HCT116 (cell line): ENCODE measurements around the gene SFT2D2. TPM values are rescaled to one million over a fixed set of nuclear protein-coding genes. Genes with fewer than 3 reads are reported as not detected.

Experiments used
- ATAC-seq: fragments of 200-7000 bp; cut with Tn5 transposase; 2 replicates; pipeline ENCODE4 v1.9.1; 2020; ENCODE audit warnings: mild to moderate bottlenecking, moderate library complexity
- BruUV-seq: library from RNA; stranded (reverse); fragments of 400-500 nt; replicated peaks from 2 replicates; lab custom pipeline; 2021; lab: Mats Ljungman, UMichigan
- CTCF ChIA-PET: fragments of 300-600 bp; sonication (Branson Sonifier 250); formaldehyde crosslinking; loops from one replicate; lab custom pipeline; 2021; ENCODE audit warnings: antibody characterized with exemption; lab: Charles Lee
- POLR2A ChIA-PET: fragments of 300-600, 350-600 bp; sonication (Branson Sonifier 250); formaldehyde crosslinking; loops from one replicate; lab custom pipeline; 2021; ENCODE audit warnings: antibody characterized with exemption; lab: Charles Lee
- RAD21 ChIA-PET, 2 experiments: fragments of 300-600 bp; sonication (Branson Sonifier 250); formaldehyde crosslinking; loops; one replicate each; lab custom pipeline; 2023; ENCODE audit warnings: low total read pairs in 2 of 2; ENCODE audit not compliant: uncharacterized antibody in 2 of 2, unreplicated experiment in 2 of 2, low non-redundant PET in 1 of 2; lab: Charles Lee
- DNase-seq: peaks from one replicate; pipeline ENCODE4 v3.0.0-alpha.2; 2010; ENCODE audit warnings: low read depth, low spot score
- H2AFZ ChIP-seq: fragments of 200-600 bp; shearing (Covaris generic), sonication (generic); 2 replicates; pipeline ENCODE4 v1.6.1; 2017; ENCODE audit warnings: low read depth, mixed run types, mixed read lengths, antibody characterized with exemption, low read length; ENCODE audit not compliant: poor library complexity, severe bottlenecking
- H3K27ac ChIP-seq: 2 replicates; pipeline ENCODE4 v1.5.1; 2012; ENCODE audit warnings: low read depth, low read length
- H3K27me3 ChIP-seq: fragments of 200-600 bp; sonication (generic); 2 replicates; pipeline ENCODE4 v1.6.1; 2016; ENCODE audit warnings: mixed run types, low read length, mixed read lengths; ENCODE audit not compliant: insufficient read depth
- H3K36me3 ChIP-seq, 2 experiments: fragments of 200-500 bp in 1 of 2; fragments of 200-600 bp in 1 of 2; sonication (Bioruptor generic) in 1 of 2; sonication (generic) in 1 of 2; 2 replicates each; pipeline versions ENCODE4 v1.5.1 to v1.6.1; 2014 to 2016; ENCODE audit warnings: low read length in 2 of 2, inconsistent platforms in 1 of 2, mixed read lengths in 1 of 2, mixed run types in 1 of 2; ENCODE audit not compliant: insufficient read depth in 2 of 2, control insufficient read depth in 1 of 2
- H3K4me1 ChIP-seq, 2 experiments: fragments of 200-600 bp in 1 of 2; sonication (generic) in 1 of 2; 2 replicates each; pipeline versions ENCODE4 v1.5.1 to v1.6.1; 2012 to 2017; ENCODE audit warnings: low read length in 2 of 2, inconsistent platforms in 1 of 2, mild to moderate bottlenecking in 1 of 2, mixed read lengths in 1 of 2, mixed run types in 1 of 2, moderate library complexity in 1 of 2; ENCODE audit not compliant: insufficient read depth in 2 of 2, control insufficient read depth in 1 of 2
- H3K4me2 ChIP-seq: fragments of 200-600 bp; sonication (generic); 2 replicates; pipeline ENCODE4 v1.6.1; 2017; ENCODE audit warnings: mixed run types, low read length, mixed read lengths
- H3K4me3 ChIP-seq, 2 experiments: fragments of 200-600 bp in 1 of 2; sonication (generic) in 1 of 2; replicated peaks in 1 of 2; 2 replicates each; pipeline ENCODE4 v1.5.1; 2011 to 2016; ENCODE audit warnings: low read length in 2 of 2, control low read depth in 1 of 2, low read depth in 1 of 2, mild to moderate bottlenecking in 1 of 2, mixed read lengths in 1 of 2, mixed run types in 1 of 2
- H3K79me2 ChIP-seq: fragments of 200-600 bp; sonication (generic); 2 replicates; pipeline ENCODE4 v1.6.1; 2017; ENCODE audit warnings: mild to moderate bottlenecking, mixed run types, low read length, moderate library complexity, mixed read lengths; ENCODE audit not compliant: insufficient read depth
- H3K9ac ChIP-seq: fragments of 200-600 bp; sonication (generic); 2 replicates; pipeline ENCODE4 v1.6.1; 2016; ENCODE audit warnings: low read length, mixed read lengths
- H3K9me2 ChIP-seq: fragments of 200-600 bp; sonication (generic), shearing (Covaris generic); 2 replicates; pipeline ENCODE4 v1.6.1; 2017; ENCODE audit warnings: mixed run types, mild to moderate bottlenecking, moderate library complexity; ENCODE audit not compliant: insufficient read depth
- H3K9me3 ChIP-seq, 2 experiments: fragments of 200-500 bp in 1 of 2; fragments of 200-600 bp in 1 of 2; sonication (Bioruptor generic) in 1 of 2; sonication (generic) in 1 of 2; 2 replicates each; pipeline ENCODE4 v1.6.1; 2014 to 2017; ENCODE audit warnings: low read length in 2 of 2, mixed read lengths in 2 of 2, inconsistent platforms in 1 of 2, low read depth in 1 of 2, mild to moderate bottlenecking in 1 of 2, mixed run types in 1 of 2, moderate library complexity in 1 of 2; ENCODE audit not compliant: control insufficient read depth in 1 of 2, insufficient read depth in 1 of 2
- H4K20me1 ChIP-seq: fragments of 200-600 bp; sonication (generic), shearing (Covaris generic); 2 replicates; pipeline ENCODE4 v1.6.1; 2017; ENCODE audit warnings: mixed run types, mild to moderate bottlenecking, moderate library complexity; ENCODE audit not compliant: insufficient read depth
- ATF3 ChIP-seq: IDR thresholded peaks from 2 replicates; pipeline ENCODE4 v1.6.1; 2012
- CBX3 ChIP-seq: IDR thresholded peaks from 2 replicates; pipeline ENCODE4 v1.6.1; 2012; ENCODE audit warnings: low read depth
- ELF1 ChIP-seq: IDR thresholded peaks from 2 replicates; pipeline ENCODE4 v1.6.1; 2012; ENCODE audit warnings: low read depth, borderline replicate concordance
- FOSL1 ChIP-seq: IDR thresholded peaks from 2 replicates; pipeline ENCODE4 v1.6.1; 2012; ENCODE audit warnings: low read depth
- POLR2A ChIP-seq: IDR thresholded peaks from 2 replicates; pipeline ENCODE4 v1.7.0; 2011; ENCODE audit warnings: borderline replicate concordance; ENCODE audit not compliant: insufficient read depth, insufficient read length; ENCODE audit errors: extremely low read depth
- RAD21 ChIP-seq: IDR thresholded peaks from 2 replicates; pipeline ENCODE4 v1.6.1; 2012; ENCODE audit warnings: low read depth, mild to moderate bottlenecking
- REST ChIP-seq: IDR thresholded peaks from 2 replicates; pipeline ENCODE4 v1.6.1; 2012; ENCODE audit warnings: low read depth
- SIN3A ChIP-seq: IDR thresholded peaks from 2 replicates; pipeline ENCODE4 v1.6.1; 2012; ENCODE audit warnings: low read depth
- SP1 ChIP-seq: IDR thresholded peaks from 2 replicates; pipeline ENCODE4 v1.6.1; 2012; ENCODE audit warnings: low read depth
- SRF ChIP-seq: IDR thresholded peaks from 2 replicates; pipeline ENCODE4 v1.6.1; 2012; ENCODE audit warnings: low read depth
- TCF7L2 ChIP-seq: IDR thresholded peaks from 2 replicates; pipeline ENCODE4 v1.7.0; 2011; ENCODE audit warnings: borderline replicate concordance, inconsistent platforms; ENCODE audit not compliant: insufficient read depth, insufficient read length; ENCODE audit errors: extremely low read depth
- ZFX ChIP-seq: fragments of 450-650 bp; IDR thresholded peaks from 2 replicates; pipeline ENCODE4 v1.6.1; 2017
- ZNF274 ChIP-seq: fragments of 200-500 bp; sonication (Bioruptor generic); IDR thresholded peaks from 2 replicates; pipeline ENCODE4 v1.6.1; 2014; ENCODE audit warnings: mild to moderate bottlenecking, low read depth, low read length, inconsistent platforms
- intact Hi-C: fragments of 100-400 bp; cut with micrococcal nuclease; formaldehyde crosslinking; loops from 2 replicates; pipeline ENCODE4 v1.10.0; 2022
- total RNA-seq: library from RNA; stranded (reverse); gene quantifications from one replicate; pipeline ENCODE4 v1.2.1, GENCODE V29; 2021; ENCODE audit not compliant: unreplicated experiment
- TF ChIP-seq, protein P1 (sequence below), 3 experiments: fragments of 200-600 bp in 1 of 3; sonication (generic) in 1 of 3; IDR thresholded peaks in 2 of 3; conservative IDR thresholded peaks in 1 of 3; 2 replicates each; pipeline ENCODE4 v1.5.1; 2012 to 2017; ENCODE audit warnings: low read depth in 2 of 3, low read length in 2 of 3, antibody characterized with exemption in 1 of 3, borderline replicate concordance in 1 of 3, control low read depth in 1 of 3, mild to moderate bottlenecking in 1 of 3, mixed read lengths in 1 of 3, mixed run types in 1 of 3, moderate library complexity in 1 of 3; ENCODE audit not compliant: insufficient read depth in 1 of 3
- TF ChIP-seq, protein P2 (sequence below): IDR thresholded peaks from 2 replicates; pipeline ENCODE4 v1.6.1; 2011; ENCODE audit warnings: mild to moderate bottlenecking, low read length, moderate library complexity; ENCODE audit not compliant: insufficient replicate concordance; ENCODE audit errors: extremely low read depth

Gene SFT2D2
- total RNA-seq, 1 experiment from 2014 or later = 57.5 TPM

- Histone ChIP-seq H4K20me1 (no peaks in the 10 kb centered on the region; the same call in 1 of the 2 replicates), H3K9me3 (peaks cover 0 to 7% of the 10 kb centered on the region in 2 experiments; a peak in 1 of 4 replicates)
- intact Hi-C loops = no loop called here
- RAD21 ChIA-PET = no interaction called here
- no peak for TF ChIP-seq ZFX
- TF ChIP-seq ZNF274 = no peak
- TF ChIP-seq, protein P1, sequence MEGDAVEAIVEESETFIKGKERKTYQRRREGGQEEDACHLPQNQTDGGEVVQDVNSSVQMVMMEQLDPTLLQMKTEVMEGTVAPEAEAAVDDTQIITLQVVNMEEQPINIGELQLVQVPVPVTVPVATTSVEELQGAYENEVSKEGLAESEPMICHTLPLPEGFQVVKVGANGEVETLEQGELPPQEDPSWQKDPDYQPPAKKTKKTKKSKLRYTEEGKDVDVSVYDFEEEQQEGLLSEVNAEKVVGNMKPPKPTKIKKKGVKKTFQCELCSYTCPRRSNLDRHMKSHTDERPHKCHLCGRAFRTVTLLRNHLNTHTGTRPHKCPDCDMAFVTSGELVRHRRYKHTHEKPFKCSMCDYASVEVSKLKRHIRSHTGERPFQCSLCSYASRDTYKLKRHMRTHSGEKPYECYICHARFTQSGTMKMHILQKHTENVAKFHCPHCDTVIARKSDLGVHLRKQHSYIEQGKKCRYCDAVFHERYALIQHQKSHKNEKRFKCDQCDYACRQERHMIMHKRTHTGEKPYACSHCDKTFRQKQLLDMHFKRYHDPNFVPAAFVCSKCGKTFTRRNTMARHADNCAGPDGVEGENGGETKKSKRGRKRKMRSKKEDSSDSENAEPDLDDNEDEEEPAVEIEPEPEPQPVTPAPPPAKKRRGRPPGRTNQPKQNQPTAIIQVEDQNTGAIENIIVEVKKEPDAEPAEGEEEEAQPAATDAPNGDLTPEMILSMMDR (IDR thresholded peaks at IDR 0.05 in 2 of 3, conservative IDR thresholded peaks at IDR 0.05 in 1 of 3; ENCODE audit: borderline replicate concordance in 1 of 3, insufficient read depth in 1 of 3, low read depth in 2 of 3, low read length in 2 of 3) = no peak
- TF ChIP-seq ELF1 = no peak
- TF ChIP-seq TCF7L2 = no peak
- no peak for TF ChIP-seq REST
- TF ChIP-seq, protein P2, sequence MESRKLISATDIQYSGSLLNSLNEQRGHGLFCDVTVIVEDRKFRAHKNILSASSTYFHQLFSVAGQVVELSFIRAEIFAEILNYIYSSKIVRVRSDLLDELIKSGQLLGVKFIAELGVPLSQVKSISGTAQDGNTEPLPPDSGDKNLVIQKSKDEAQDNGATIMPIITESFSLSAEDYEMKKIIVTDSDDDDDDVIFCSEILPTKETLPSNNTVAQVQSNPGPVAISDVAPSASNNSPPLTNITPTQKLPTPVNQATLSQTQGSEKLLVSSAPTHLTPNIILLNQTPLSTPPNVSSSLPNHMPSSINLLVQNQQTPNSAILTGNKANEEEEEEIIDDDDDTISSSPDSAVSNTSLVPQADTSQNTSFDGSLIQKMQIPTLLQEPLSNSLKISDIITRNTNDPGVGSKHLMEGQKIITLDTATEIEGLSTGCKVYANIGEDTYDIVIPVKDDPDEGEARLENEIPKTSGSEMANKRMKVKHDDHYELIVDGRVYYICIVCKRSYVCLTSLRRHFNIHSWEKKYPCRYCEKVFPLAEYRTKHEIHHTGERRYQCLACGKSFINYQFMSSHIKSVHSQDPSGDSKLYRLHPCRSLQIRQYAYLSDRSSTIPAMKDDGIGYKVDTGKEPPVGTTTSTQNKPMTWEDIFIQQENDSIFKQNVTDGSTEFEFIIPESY = no peak
- no peak for TF ChIP-seq SRF
- TF ChIP-seq POLR2A = no peak
- no peak for TF ChIP-seq SP1
- no peak for TF ChIP-seq FOSL1
- TF ChIP-seq SIN3A = no peak
- no peak for TF ChIP-seq CBX3
- TF ChIP-seq RAD21 = no peak
- TF ChIP-seq ATF3 = no peak
- TF ChIP-seq, all 23 proteins: peak for 0
- Histone ChIP-seq H3K9ac (no peak overlapping the region), H3K27me3 (no peaks in the 10 kb centered on the region), H2AFZ (no peak overlapping the region), H3K4me1 (peaks cover 3 to 36% of the 10 kb centered on the region in 2 experiments; a peak in 3 of 4 replicates), H3K4me2 (peak overlapping the region; percentile 90; the same call in 1 of the 2 replicates), H3K27ac (no peak overlapping the region), H3K36me3 (peaks cover 4 to 8% of the 10 kb centered on the region in 2 experiments; a peak in 2 of 4 replicates), H3K4me3 (no peak overlapping the region), H3K9me2 (no peaks in the 10 kb centered on the region), H3K79me2 (peaks cover 56% of the 10 kb centered on the region)
- no TSS peak for BruUV-seq
- CTCF ChIA-PET = interaction anchor here (1.0 to 2.0 kb wide), 2 partner anchors 8 to 115 kb away, joined by 3 to 11 read pairs; no protein-coding TSS in a partner anchor
- POLR2A ChIA-PET = interaction anchor here (0.7 kb wide), 1 partner anchor 27 kb away, joined by 3 read pairs; no protein-coding TSS in a partner anchor
- ATAC-seq (no peak), DNase-seq (no peak)
Observed at GRCh38 chr1:168227620-168228019, 1.8 kb downstream of the SFT2D2 start.
